ENCODE measurements around the gene FMN2. TPM values are rescaled to one million over a fixed set of nuclear protein-coding genes. Genes with fewer than 3 reads are reported as not detected.

The FMN2 gene
- total RNA-seq, 1 experiment from 2014 or later = 5.3 TPM

DNA sequence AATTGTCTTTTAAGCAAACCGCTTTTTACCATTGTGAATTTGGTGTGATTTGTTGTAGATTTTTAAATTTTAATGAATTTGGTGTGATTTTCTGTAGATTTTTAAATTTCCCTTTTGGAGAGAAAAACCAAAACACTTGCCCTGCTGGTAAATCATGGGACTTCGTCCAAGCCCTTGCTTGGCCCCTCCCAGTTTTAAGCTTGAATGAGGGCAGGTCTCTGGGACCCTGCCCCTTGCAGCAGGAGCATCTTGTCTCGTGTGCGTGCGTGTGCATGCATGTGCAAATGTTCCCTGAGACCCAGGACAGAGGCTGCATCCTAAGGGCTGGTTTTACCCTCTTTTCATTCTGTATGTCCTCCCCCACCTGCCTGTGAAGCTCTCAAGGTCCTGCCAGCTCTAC, 271.6 kb downstream of the FMN2 start:
- Mint-ChIP-seq H3K4me3 (ENCODE audit: unreplicated experiment) (no peak overlapping the region), H3K4me1 (ENCODE audit: insufficient read depth, unreplicated experiment) (no peaks in the 10 kb centered on the region), H3K27ac (ENCODE audit: low read depth, unreplicated experiment) (no peak overlapping the region), H3K27me3 (ENCODE audit: insufficient read depth, unreplicated experiment) (no peaks in the 10 kb centered on the region), H3K36me3 (ENCODE audit: insufficient read depth, unreplicated experiment) (no peaks in the 10 kb centered on the region), H3K9me3 (ENCODE audit: unreplicated experiment) (peaks cover 8% of the 10 kb centered on the region)
- BruUV-seq (replicated peaks) = no TSS peak
- POLR2A ChIA-PET = interaction anchor here (0.6 kb wide), 1 partner anchor 205 kb away, joined by 3 read pairs; no protein-coding TSS in a partner anchor
- TF ChIP-seq, protein P1, sequence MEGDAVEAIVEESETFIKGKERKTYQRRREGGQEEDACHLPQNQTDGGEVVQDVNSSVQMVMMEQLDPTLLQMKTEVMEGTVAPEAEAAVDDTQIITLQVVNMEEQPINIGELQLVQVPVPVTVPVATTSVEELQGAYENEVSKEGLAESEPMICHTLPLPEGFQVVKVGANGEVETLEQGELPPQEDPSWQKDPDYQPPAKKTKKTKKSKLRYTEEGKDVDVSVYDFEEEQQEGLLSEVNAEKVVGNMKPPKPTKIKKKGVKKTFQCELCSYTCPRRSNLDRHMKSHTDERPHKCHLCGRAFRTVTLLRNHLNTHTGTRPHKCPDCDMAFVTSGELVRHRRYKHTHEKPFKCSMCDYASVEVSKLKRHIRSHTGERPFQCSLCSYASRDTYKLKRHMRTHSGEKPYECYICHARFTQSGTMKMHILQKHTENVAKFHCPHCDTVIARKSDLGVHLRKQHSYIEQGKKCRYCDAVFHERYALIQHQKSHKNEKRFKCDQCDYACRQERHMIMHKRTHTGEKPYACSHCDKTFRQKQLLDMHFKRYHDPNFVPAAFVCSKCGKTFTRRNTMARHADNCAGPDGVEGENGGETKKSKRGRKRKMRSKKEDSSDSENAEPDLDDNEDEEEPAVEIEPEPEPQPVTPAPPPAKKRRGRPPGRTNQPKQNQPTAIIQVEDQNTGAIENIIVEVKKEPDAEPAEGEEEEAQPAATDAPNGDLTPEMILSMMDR (IDR thresholded peaks at IDR 0.05; ENCODE audit: unreplicated experiment) = no peak
- CTCF ChIA-PET = interaction anchor here (0.5 kb wide), 1 partner anchor 37 kb away, joined by 4 read pairs; no protein-coding TSS in a partner anchor
- intact Hi-C loops (cut with micrococcal nuclease) = no loop called here
- no peak for DNase-seq (ENCODE audit: unreplicated experiment)

DNA sequence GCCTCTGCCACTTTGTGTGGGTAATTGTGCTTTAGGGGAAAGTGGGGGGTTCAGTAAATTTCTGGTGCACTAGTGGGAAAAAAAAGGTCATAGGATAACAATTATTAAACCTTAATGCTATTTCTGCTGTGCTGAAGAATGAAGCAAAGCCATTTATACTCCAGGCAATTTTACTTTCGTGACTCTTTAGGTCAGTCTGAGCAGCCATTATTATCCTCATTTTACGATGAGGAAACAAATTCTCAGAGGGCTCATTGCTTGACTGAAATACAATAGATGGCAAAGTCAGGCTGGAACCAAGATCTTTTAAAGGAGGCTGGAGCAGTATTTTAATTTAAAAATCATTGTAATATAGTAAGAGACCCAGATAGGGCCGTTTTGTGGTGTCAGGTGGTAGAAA, 272.2 kb downstream of the FMN2 start:
- ChIA-PET CTCF (interaction anchor here (0.5 kb wide), 1 partner anchor 37 kb away, joined by 4 read pairs; no protein-coding TSS in a partner anchor), POLR2A (no interaction called here)
- intact Hi-C loops (cut with micrococcal nuclease) = no loop called here
- TF ChIP-seq, protein P1 (IDR thresholded peaks at IDR 0.05; ENCODE audit: unreplicated experiment) = no peak
- BruUV-seq (replicated peaks) = no TSS peak
- H3K27me3 Mint-ChIP-seq (ENCODE audit: insufficient read depth, unreplicated experiment) = no peaks in the 10 kb centered on the region
- DNase-seq (ENCODE audit: unreplicated experiment) = no peak
- no peak overlapping the region for H3K27ac Mint-ChIP-seq (ENCODE audit: low read depth, unreplicated experiment)
- peaks cover 8% of the 10 kb centered on the region for H3K9me3 Mint-ChIP-seq (ENCODE audit: unreplicated experiment)
- H3K4me3 Mint-ChIP-seq (ENCODE audit: unreplicated experiment) = no peak overlapping the region
- no peaks in the 10 kb centered on the region for H3K36me3 Mint-ChIP-seq (ENCODE audit: insufficient read depth, unreplicated experiment)
- no peaks in the 10 kb centered on the region for H3K4me1 Mint-ChIP-seq (ENCODE audit: insufficient read depth, unreplicated experiment)

- H3K9me3 Mint-ChIP-seq (ENCODE audit: unreplicated experiment) = no peaks in the 10 kb centered on the region
- intact Hi-C loops (cut with micrococcal nuclease) = no loop called here
- no peak overlapping the region for H3K27ac Mint-ChIP-seq (ENCODE audit: low read depth, unreplicated experiment)
- peaks cover 9% of the 10 kb centered on the region for H3K4me1 Mint-ChIP-seq (ENCODE audit: insufficient read depth, unreplicated experiment)
- H3K4me3 Mint-ChIP-seq (ENCODE audit: unreplicated experiment) = no peak overlapping the region
- H3K36me3 Mint-ChIP-seq (ENCODE audit: insufficient read depth, unreplicated experiment) = no peaks in the 10 kb centered on the region
- CTCF ChIA-PET = interaction anchor here (0.7 kb wide), 1 partner anchor 54 kb away, joined by 3 read pairs; no protein-coding TSS in a partner anchor
- H3K27me3 Mint-ChIP-seq (ENCODE audit: insufficient read depth, unreplicated experiment) = no peaks in the 10 kb centered on the region
- DNase-seq (ENCODE audit: unreplicated experiment) = no peak
- TF ChIP-seq, protein P1 (IDR thresholded peaks at IDR 0.05; ENCODE audit: unreplicated experiment) = no peak
- BruUV-seq (replicated peaks) = no TSS peak
- POLR2A ChIA-PET = no interaction called here
Measured at GRCh38 chr1:240366636-240367035, 275.0 kb downstream of the FMN2 start.

GRCh38 chr1:240385551-240385950, 293.9 kb downstream of the FMN2 start:
- TF ChIP-seq, protein P1 (IDR thresholded peaks at IDR 0.05; ENCODE audit: unreplicated experiment) = no peak
- no peak overlapping the region for H3K4me3 Mint-ChIP-seq (ENCODE audit: unreplicated experiment)
- H3K4me1 Mint-ChIP-seq (ENCODE audit: insufficient read depth, unreplicated experiment) = peaks cover 29% of the 10 kb centered on the region
- no peaks in the 10 kb centered on the region for H3K36me3 Mint-ChIP-seq (ENCODE audit: insufficient read depth, unreplicated experiment)
- POLR2A ChIA-PET = interaction anchor here (0.9 to 3.1 kb wide), 9 partner anchors 8 to 48 kb away, joined by 3 to 29 read pairs (median 7); no protein-coding TSS in a partner anchor
- intact Hi-C loops (cut with micrococcal nuclease) = loop anchor here (5.0 kb wide), 3 partner anchors 73 to 193 kb away; no protein-coding TSS in a partner anchor
- H3K9me3 Mint-ChIP-seq (ENCODE audit: unreplicated experiment) = peaks cover 22% of the 10 kb centered on the region
- peak; percentile 26 for DNase-seq (ENCODE audit: unreplicated experiment)
- H3K27me3 Mint-ChIP-seq (ENCODE audit: insufficient read depth, unreplicated experiment) = no peaks in the 10 kb centered on the region
- BruUV-seq (replicated peaks) = no TSS peak
- CTCF ChIA-PET = interaction anchor here (0.5 to 1.0 kb wide), 2 partner anchors 33 to 197 kb away, joined by 3 read pairs; no protein-coding TSS in a partner anchor
- peak overlapping the region; percentile 85 for H3K27ac Mint-ChIP-seq (ENCODE audit: low read depth, unreplicated experiment)
